Left lobe of liver (tissue), 2 donors: ENCODE measurements around the gene ASB1. TPM values are rescaled to one million over a fixed set of nuclear protein-coding genes. Genes with fewer than 3 reads are reported as not detected.

Source experiments
- ATAC-seq: fragments of 200-7000 bp; cut with Tn5 transposase; one replicate; pipeline ENCODE4 v1.9.1; 2020; ENCODE audit warnings: mild to moderate bottlenecking, moderate library complexity
- DNase-seq: peaks from one replicate; pipeline ENCODE4 v3.0.0-alpha.2; 2020; ENCODE audit warnings: low spot score
- total RNA-seq: library from RNA; stranded (reverse); gene quantifications from one replicate; pipeline ENCODE4 v1.2.1, GENCODE V29; 2021
- donor health status: DM: no; HTN: no; CAD: no; lungs with moderate emphysema.
- donor health status: DM: no; HTN: yes; CAD: no.

The ASB1 gene
- total RNA-seq, 1 donor from 2014 or later: 10.0 TPM

GRCh38 chr2:238489431-238489830 lies 62.7 kb downstream of the ASB1 start:
- DNase-seq (peak; percentile 27), ATAC-seq (no peak)

DNA sequence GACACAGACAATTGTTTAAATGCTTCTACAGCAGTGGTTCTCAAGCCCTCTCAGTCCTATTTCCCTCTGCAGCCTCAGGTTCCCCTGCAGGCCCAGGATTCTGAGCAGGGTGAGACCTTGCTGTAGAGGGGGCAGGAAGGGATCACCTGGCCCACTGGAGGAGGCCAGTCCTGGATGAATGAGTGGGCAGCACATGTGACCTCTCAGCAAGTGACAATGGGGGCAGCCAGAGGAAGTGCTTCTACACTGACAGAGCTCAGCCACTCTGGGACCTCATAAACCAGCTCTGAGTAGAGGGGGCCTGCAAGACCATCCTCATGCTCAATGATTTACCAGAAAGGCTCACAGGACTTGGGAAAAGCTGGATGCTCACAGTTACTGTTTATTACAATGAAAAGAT lies 63.2 kb downstream of the ASB1 start:
- DNase-seq (peak; percentile 15), ATAC-seq (no peak)

DNA sequence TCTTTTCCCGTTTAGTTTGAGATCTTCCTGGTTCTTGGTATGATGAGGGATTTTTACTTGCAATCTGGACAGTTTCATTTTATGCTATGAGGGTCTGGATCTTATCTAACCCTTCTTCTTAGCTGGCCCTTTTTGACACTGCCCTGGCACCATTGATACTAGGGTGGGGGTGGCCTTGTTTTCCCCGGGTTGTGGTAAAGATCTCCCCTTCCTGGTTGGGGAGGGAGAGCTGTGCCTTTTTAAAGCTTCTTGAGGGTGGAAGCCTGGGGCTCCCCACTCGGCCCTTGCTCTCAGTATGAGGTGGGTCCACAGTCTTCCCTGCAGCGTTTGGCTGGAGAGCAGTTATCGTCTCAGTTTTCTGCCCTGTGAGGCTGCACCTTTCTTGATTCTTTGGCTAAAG lies 66.1 kb downstream of the ASB1 start:
- peak; percentile 14 for DNase-seq
- no peak for ATAC-seq

DNA sequence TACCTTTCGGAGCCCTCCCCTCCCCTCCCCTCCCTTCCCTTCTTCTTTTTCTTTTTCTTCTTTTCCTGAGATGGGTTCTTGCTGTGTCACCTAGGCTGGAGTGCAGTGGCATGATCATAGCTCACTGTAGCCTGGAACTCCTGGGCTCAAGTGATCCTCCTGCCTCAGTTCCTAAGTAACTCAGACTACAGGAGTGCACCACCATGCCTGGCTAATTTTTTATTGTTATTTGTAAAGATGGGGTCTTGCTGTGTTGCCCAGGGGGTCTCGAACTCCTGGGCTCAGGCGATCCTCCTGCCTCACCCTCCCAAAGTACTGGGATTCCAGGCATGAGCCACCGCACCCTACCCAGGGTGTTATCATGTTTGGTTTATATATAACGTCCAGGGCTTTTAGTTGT lies 66.7 kb downstream of the ASB1 start:
- DNase-seq (peak; percentile 2), ATAC-seq (no peak)

- ATAC-seq (no peak), DNase-seq (peak; percentile 32)
Observed at GRCh38 chr2:238493880-238494572, 67.3 kb downstream of the ASB1 start.

- DNase-seq (peak; percentile 18), ATAC-seq (no peak)
Observed at GRCh38 chr2:238494573-238494961, 67.8 kb downstream of the ASB1 start.

DNA sequence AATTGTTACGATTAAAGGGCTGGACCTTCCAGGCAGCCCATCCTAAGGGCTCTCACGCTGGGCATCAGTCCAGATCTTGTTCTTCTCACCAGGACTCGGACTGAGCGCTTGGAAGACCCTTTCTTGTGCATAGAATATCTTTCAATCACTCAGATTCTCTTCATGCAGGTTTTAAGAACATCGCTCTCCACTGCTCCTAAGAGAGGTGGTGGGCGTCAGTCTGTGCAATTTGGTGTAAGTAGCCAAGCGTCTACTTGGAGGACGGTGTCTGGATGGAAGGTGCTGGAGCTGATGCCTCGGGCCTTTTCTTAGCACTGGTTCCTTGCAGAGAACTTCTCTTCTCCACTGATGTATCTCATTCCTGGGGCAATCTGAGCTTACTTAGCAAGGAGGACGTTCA lies 68.7 kb downstream of the ASB1 start:
- DNase-seq: peak; percentile 16

DNA sequence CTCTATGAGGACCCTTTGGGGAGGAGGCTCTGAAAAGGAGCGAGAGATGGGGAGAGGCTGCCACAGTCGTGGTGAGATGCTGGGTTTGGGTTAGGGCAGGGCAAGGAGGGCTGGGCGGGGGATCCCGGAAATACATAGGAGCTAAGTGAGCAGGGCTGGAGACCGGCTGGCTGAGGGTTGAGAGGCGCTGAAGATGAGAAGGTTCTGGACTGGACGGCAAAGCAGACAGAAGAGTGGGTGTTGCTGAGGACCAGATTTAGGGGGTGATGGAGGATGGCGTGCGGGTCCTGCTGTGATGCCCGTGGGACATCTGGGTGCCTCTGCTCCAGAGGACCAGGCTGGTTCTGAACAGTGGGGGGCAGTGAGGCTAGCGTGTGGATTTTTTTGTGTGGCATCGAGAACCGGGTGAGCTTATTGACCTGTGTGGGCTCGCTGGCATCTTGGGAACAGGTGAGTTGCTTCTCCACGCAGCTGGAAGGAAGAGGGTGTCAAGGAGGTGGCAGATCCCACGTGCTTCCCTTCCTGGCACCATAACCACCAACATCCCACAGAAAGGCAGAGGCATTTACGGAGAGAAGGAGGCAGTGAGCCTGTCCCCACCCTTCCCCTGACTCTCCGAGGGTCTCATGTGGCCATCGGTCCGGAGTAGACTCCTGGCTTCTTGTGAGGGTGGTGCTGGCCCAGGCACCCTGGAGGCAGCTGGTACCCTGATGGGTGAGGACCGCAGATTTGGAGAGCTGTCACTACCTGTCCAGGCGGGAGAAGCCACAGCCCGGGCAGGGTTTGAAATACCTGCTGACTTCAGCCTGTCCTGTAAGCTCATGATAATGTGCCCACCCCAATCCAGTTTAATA lies 70.3 kb downstream of the ASB1 start:
- DNase-seq (peak; percentile 38), ATAC-seq (no peak)

More for the DNA sequence above, 68.7 kb downstream of the ASB1 start:
- ATAC-seq: no peak

DNA sequence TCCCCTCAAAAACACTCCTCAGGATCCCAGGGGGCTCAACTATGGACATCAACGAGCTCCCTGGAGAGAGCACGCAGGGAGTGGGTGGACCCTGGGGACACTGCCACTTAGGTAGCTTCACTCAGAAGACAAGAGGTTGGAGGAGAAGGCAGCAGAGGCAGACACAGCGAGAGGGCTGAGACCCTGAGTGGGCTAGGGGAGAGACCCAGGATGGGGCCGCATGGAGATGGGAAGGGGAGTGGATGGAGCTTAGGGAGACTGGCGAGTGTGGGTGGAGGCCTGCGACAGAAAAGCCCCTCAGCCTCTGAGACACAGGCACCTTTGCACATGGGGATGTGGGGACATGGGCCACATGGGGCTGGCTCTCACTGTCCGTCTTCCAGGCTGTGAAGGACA lies 70.9 kb downstream of the ASB1 start:
- DNase-seq (no peak), ATAC-seq (no peak)

- ATAC-seq: no peak
- DNase-seq: peak; percentile 26
Observed at GRCh38 chr2:238498188-238498587, 71.5 kb downstream of the ASB1 start.

DNA sequence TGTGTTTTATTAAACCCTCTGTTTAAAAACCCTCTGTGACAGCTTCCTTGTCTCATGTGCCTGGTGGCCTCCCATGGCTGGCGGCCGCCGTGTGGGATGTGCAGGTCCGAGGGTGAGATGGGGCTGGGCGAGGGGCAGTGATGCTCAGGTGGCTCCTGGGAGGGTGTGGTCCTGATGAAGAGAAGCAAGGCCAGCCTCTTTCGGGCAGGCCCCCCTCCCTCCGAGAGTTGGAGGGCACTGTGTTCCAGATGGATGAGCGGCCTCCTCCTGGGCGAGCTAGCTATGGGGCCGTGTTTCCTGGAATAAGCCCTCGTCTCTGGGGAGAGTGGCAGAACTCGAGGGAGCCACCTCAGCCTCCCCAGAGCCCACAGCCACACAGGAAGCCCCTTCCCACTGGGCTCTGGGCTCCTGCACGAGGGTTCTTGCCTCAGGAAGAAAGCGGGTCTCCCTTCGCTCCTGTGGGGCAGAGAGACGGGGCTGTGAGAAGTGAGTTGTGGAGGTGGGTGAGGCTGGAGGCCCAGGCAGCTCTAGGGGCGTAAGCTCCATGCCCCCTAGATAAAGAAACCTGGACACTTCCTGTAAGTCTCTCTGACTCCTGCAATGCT lies 72.1 kb downstream of the ASB1 start:
- no peak for ATAC-seq
- DNase-seq: peak; percentile 18

GRCh38 chr2:238499731-238500580 lies 73.2 kb downstream of the ASB1 start:
- no peak for ATAC-seq
- DNase-seq: peak; percentile 29

DNA sequence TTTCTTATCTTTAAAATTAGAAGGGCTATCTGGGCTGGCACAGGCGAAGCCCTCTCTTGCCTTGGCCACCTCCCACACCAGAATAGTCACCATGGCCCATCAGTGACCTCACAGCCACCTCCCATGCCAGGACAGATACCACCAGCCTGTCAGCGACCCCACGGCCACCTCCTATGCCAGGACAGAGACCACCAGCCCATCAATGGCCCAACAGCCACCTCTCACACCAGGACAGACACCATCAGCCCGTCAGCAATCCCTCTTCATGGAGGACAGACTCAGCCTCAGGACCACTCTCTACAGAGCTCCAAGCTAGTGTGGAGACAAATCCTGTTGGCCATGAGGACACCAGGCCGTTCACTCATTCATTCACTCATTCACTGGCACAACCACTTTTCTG lies 74.6 kb downstream of the ASB1 start:
- DNase-seq (peak; percentile 21), ATAC-seq (no peak)

Other genes with a start within 250 kb of the ASB1 start
- 20.1 TPM for gene ILKAP, start 223.2 kb upstream of the ASB1 start, total RNA-seq
- gene HES6, start 186.9 kb upstream of the ASB1 start, total RNA-seq: 5.3 TPM
- gene PER2, start 138.3 kb upstream of the ASB1 start, total RNA-seq: 8.0 TPM
- gene TRAF3IP1, start 106.4 kb upstream of the ASB1 start, total RNA-seq: 9.0 TPM